Glomerular visceral epithelial cell (primary cell): ENCODE data around the gene GLOD5.
"Not testable (repeated sequence)": the region's sequence is repeated elsewhere in the genome, so short reads cannot be mapped to it uniquely, and the experiment has no call there.

Experiments used
- DNase-seq: peaks from one replicate; pipeline ENCODE4 v3.0.0-alpha.2; 2016; ENCODE audit errors: extremely low spot score

Gene GLOD5

DNA sequence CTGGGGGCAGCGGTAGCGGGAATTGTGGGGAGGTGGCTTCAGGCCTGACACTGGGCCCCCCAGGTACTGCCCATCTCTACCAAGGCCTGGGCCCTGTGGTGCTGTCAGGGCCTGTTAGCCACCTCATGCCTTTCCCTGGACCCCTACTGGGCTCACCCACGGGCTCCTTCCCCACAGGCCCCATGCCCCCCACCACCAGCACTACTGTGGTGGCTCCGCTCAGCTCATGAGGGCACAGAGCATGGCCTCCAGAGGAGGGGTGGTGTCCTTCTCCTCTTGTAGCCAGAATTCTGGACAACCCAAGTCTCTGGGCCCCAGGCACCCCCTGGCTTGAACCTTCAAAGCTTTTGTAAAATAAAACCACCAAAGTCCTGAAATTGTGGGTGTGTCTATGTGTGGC, 32.4 kb downstream of the GLOD5 start:
- no peak for DNase-seq

DNA sequence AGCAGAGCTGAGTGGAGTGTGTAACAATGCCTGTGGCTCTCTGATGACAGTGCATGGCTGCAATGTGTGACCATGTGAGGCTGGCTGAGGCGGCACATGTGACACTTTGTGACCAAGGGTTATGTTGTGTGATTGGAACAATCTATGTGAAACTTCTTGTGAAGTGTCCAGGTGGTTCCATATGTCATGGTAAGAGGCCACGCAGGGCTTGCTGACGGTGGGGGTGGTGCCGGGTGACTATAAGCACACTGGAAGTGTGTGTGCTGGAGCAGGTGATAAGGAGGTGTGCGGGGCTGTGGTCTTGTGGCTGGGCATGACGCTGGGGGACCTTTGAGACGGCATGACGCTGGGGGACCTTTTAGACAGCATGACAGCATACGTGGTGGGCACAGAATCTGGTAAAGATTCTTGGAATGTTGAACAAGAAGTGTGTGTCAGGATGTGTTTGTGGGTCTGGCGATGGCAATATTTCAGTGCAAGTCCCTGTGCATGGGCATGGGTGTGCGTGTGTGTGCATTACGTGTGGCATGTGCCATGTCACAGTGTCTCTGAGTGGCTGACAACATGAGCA, 32.9 kb downstream of the GLOD5 start:
- DNase-seq = no peak

DNA sequence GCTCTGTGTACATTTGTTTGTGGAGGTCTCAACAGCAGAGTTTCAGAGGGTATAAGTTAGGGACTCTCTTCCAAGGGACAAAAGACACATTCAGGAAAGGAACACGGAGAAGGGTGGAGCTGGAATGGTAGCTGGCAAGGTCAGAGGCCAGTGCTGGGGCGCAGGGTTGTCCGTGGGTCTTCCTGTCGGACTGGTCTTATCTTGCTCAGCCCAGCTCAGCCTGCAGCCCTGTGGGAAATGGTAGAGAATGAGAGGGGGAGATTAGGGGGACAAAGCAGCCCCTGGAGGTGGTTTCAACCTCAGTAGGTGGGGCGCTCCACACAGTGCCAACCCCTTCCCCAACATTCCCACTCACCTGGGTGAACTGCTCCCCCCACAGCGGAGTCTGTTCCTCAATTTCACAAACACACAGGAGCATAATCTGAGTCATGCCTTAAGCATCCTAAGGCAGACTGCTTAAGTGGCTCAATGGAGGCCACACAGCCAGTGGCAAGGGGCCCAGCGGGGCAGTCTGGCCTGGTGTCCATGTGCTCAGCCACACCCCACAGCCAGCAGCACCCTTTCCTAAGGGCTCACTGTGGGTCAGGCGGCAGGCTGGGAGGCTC, 33.5 kb downstream of the GLOD5 start:
- peak; percentile 55 for DNase-seq

DNA sequence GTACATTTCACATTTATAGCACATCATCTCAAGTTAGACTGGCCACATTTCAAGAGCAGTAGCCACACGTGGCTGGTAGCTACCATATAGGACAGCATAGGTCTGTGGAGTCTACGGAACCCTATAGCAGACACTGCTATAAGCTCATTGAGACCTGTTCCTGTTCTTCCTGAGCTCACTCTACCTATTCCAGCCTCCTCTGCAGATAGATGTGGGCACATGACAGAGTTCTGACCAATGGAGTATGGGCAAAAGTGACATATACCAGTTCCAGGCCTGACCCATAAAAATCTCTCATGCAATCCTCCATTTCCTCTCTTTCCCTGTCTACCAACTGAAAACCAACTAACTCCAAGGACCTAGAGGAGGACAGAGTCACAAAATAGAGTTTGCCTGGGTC, 36.8 kb downstream of the GLOD5 start:
- no peak for DNase-seq

DNA sequence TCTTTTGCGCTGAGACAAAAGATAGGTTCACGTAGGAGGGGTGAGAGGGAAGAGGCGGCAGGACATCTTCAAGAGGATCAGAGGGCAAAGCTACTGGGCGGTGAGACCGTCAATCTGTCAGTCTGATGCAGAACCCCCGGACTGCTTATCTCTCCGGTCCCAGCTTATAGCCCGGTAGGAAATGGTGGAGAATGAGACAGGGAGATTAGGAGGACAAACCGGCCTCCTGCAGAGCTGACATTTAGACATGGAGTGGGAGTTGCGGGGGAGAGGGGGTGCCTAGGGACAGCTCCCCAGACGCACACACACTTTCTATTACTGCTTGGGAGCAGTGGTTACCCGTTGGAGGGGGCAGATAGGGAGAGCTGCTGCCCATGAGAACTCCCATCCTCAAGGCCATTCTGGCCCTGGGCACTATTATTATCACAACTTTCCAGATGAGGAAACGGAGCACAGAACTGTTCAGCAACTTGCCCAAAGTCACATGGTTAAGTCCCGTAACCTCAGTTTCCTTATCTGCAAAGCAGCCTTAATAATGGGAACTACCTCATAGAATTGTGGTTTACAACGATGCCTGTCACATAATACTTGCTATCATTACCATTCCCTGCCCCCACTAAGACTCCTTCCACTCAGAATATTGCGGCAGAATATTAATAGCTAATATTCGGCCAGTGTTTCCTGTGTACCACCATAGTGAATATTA, 39.2 kb downstream of the GLOD5 start:
- no peak for DNase-seq

DNA sequence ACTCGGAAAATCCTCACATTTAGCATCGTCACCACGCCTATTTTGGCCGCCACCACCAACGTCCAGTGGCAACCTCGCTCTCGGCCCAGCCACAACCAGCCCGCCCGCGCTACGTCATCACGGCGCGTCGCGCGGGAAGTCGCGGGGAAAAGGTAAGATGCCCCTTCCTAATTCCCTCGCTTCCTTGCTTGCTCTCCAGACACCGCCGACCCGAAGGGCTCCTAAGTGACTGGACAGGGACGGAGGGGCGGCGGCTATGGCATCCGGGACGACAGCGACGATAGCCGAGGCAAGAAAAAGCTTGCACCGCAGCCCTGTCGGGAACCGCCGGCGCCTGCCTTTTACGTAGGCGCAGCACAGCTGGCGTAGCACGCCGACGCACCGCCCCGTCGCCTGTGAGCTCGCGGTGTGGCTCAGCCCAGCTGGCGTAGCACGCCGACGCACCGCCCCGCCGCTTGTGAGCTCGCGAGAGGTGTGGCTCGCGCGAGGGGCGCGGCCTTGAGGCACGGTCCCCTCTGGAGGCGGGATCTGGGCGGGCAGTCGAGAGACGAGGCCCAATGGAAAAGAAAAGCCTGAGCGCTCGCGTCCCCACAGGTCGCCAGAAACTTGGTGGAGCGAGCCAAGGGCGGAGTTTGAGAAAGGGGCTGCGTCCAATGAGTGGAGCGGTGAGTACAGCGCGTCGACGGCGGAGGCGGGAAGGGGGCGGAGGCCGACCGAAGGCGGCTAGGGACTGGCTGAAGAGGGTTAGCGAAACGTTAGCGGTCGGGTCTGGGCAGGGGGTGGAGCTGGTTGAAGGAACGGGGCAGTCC, 39.9 kb downstream of the GLOD5 start, which contains the start of gene HDAC6:
HDAC6 (plus strand) TSS at position 788 of the 809 bp plus-strand sequence. CDS start 626 bp downstream, outside the sequence.
- peak; percentile 97 for DNase-seq

DNA sequence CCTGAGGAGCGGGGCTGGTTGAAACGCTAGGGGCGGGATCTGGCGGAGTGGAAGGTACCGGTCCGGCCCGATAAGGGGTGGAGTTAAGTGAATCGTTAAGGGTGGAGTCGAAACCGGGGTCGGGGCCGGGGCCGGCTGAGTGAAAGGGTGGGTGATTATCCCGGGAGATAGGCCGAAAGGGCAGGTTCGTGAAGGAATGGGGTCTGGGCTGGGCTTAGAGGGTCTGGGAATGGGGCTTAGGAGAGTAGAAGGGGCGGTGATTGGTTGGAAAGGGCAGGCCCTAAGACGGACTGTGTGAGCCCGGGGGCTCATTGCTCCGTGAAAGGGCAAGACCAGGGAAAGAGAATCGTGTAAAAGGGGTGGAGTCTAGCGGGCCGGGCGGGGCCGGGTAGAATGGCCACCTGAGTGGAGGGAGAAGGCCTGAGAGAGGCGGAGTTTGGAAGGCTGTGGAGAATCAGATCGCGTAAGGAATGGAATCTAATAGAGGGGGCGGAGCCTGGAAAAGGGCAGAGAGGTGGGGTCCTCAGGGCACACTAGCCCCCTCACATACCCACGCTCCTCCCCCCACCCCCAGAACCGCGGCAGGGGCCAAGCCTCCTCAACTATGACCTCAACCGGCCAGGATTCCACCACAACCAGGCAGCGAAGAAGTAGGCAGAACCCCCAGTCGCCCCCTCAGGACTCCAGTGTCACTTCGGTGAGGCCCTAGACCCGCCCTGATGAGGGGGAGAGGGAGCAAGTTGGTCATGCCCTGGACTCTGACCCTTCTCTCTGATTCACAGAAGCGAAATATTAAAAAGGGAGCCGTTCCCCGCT, 40.8 kb downstream of the GLOD5 start:
- DNase-seq = peak; percentile 85

DNA sequence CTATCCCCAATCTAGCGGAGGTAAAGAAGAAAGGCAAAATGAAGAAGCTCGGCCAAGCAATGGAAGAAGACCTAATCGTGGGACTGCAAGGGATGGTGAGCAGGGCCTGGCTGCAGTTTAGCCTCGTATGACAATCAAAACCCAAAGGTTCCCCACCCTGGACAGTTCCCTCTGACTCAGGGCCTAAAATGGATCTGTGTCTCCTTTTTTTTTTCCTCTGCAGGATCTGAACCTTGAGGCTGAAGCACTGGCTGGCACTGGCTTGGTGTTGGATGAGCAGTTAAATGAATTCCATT, 41.3 kb downstream of the GLOD5 start:
- no peak for DNase-seq

DNA sequence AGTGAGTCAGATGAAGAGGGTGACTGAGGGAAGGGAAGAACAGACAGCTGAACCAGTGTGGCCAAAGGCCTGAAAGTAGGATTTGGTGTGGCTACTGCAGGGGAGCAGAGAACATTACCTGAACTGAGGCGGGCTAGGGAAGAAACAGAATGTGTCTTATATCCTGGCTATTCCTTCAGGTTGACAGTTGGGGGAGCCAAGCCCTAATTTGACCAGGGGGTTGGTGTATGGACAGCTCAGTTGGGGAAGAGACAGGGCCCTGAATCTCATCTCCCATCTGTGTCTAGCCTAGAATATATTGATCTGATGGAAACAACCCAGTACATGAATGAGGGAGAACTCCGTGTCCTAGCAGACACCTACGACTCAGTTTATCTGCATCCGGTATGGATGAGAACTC, 44.5 kb downstream of the GLOD5 start:
- DNase-seq = no peak

DNA sequence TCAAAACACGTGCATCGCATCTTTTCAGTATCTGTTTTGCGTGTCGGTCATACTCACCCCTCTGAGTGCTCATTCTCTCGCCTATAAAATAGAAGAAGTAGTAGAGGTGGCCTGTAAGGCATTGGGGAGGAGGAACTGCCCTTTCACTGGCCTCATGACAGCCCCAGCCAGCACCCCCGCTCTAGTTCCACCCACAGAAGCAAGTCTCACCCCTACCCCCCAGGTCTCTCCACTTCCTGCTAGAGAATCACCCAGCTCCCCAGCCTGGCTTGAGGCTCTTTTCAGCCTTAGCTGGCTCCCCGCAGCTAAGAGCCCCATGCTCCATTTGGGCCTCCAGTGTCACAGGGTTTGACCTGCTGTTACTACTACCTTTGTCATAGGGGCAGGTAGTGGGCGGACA, 52.1 kb downstream of the GLOD5 start:
- DNase-seq = no peak

DNA sequence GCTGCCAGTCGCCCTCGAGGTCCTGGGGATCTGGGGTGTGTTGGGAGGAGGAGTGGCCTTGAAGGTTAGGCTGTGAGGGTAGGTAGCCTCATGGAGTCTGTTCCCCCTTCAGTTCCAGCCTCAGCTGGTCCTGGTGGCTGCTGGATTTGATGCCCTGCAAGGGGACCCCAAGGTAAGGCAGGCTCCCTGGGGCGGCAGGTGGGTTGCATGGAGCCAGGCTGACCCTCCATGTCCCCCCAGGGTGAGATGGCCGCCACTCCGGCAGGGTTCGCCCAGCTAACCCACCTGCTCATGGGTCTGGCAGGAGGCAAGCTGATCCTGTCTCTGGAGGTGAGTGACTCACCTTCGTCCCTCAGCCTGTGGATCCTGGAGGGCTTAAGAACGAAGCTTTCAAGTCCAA, 53.2 kb downstream of the GLOD5 start:
- DNase-seq = no peak

DNA sequence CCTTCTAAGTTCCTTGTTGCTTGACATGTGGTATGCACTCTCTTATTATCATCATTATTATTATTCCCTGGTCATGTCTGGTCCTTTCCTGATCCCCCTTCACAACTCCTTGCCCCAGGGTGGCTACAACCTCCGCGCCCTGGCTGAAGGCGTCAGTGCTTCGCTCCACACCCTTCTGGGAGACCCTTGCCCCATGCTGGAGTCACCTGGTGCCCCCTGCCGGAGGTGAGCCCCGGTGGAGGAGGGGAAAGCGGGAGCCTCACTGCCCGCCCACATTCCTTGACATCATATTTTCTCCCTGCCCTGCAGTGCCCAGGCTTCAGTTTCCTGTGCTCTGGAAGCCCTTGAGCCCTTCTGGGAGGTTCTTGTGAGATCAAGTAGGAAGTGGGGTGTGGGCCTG, 53.7 kb downstream of the GLOD5 start:
- DNase-seq = no peak

DNA sequence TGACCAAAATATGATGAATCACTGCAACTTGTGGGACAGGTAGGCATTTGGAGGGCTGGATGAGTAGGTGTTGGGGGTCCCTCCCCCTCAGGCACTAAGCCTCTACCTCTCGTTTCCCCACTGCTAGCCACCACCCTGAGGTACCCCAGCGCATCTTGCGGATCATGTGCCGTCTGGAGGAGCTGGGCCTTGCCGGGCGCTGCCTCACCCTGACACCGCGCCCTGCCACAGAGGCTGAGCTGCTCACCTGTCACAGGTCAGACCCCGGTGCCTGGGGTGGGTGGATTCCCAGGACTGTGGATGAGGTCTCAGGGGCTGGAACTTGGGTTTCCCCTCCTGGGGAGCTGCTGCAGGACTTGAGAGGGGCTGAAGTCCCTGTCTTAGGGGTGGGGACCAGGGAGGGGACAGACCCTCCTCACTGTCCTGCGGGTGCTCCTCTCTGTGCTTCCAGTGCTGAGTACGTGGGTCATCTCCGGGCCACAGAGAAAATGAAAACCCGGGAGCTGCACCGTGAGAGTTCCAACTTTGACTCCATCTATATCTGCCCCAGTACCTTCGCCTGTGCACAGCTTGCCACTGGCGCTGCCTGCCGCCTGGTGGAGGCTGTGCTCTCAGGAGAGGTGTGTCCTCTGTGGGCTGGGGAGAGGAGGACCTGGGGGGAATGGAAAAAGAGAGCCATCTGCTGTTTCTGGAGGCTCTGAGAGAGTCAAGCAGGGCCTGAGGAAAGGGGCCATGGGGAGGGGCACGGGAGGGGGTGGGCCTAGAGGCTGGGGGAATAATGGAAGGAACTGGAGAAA, 54.7 kb downstream of the GLOD5 start:
- DNase-seq = no peak

DNA sequence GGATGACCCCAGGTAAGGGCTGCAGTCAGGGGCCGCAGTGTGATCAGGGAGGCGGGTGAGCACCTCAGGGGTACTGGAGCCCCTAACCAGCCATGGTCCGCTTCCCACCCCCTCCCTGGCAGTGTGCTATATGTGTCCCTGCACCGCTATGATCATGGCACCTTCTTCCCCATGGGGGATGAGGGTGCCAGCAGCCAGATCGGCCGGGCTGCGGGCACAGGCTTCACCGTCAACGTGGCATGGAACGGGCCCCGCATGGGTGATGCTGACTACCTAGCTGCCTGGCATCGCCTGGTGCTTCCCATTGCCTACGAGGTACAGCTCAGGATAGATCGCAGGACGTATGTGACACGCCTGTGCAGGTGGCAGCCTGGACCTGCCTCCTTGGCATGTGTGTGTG, 56.6 kb downstream of the GLOD5 start:
- DNase-seq = no peak

DNA sequence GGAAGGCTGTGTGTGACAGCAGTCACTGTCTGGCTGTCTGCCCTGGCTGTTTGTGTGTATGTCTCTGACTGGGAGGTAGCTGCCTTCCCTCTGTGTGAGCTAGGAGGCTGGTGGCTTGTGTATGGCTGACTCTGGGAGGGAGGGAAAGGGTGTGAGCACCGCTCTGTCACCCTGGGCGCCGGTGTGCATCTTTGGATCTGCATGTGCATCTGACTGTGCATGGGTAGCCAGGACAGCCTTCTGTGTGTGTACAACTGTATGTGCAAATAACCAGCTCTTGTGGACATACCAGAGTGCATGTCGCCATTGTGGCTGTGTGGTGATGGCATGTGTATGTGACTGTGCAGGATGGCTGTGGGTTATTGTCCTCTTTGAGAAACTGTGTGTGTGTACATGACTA, 57.3 kb downstream of the GLOD5 start:
- no peak for DNase-seq

DNA sequence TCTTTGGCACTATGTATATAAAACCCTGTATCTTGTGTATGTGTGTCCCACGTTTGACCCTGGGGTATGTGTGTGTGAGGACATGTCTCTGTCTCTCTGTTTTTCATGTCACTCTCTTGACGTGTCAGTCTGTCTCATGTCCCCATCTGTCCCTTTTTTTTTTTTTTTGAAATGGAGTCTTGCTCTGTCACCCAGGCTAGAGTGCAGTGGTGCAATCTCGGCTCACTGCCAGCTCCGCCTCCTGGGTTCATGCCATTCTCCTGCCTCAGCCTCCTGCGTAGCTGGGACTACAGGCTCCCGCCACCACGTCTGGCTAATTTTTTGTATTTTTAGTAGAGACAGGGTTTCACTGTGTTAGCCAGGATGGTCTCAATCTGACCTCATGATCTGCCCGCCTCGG, 57.8 kb downstream of the GLOD5 start:
- not testable (repeated sequence) for DNase-seq

DNA sequence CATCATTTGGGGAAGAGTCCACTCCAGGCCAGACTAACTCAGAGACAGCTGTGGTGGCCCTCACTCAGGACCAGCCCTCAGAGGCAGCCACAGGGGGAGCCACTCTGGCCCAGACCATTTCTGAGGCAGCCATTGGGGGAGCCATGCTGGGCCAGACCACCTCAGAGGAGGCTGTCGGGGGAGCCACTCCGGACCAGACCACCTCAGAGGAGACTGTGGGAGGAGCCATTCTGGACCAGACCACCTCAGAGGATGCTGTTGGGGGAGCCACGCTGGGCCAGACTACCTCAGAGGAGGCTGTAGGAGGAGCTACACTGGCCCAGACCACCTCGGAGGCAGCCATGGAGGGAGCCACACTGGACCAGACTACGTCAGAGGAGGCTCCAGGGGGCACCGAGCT, 61.5 kb downstream of the GLOD5 start:
- DNase-seq = no peak
